Measurements from ENCODE around the gene SYT6. TPM values are rescaled to one million over a fixed set of nuclear protein-coding genes. Genes with fewer than 3 reads are reported as not detected.

SYT6 gene
- total RNA-seq, 4 donors from 2014 or later = 0.14 to 0.64 TPM; not detected in 2

GRCh38 chr1:114102136-114102535, 51.5 kb downstream of the SYT6 start:
- no peak overlapping the region for H3K27ac ChIP-seq
- no peaks in the 10 kb centered on the region for H3K9me3 ChIP-seq
- H3K4me1 ChIP-seq = no peaks in the 10 kb centered on the region
- in situ Hi-C loops (cut with MboI; ENCODE audit: low pct_ligation_motif_present in 1 of 4, low pct_unique_long_range_greater_than_20kb in 1 of 4, low sequenced_read_pairs in 3 of 4) (no loop called here), intact Hi-C loops (cut with DNase I; ENCODE audit: low total_unique reads) (loop anchor here (10.0 kb wide), 1 partner anchor 123 kb away; no protein-coding TSS in a partner anchor)
- H3K36me3 ChIP-seq = no peaks in the 10 kb centered on the region
- WGBS, 2 donors (ENCODE audit: low coverage in 1 of 2) = 63 to 84% methylated on average over 2 of the region's 2 CpGs
- no peaks in the 10 kb centered on the region for H3K27me3 ChIP-seq
- no peak overlapping the region for H3K4me3 ChIP-seq
- no peak for TF ChIP-seq POLR2AphosphoS5 (IDR thresholded peaks at IDR 0.05)
- TF ChIP-seq POLR2A (IDR thresholded peaks at IDR 0.05) = no peak
- TF ChIP-seq CTCF (IDR thresholded peaks at IDR 0.05) = no peak
- no peak for TF ChIP-seq EP300 (IDR thresholded peaks at IDR 0.05; ENCODE audit: low read depth)
- DNase-seq = no peak

- in situ Hi-C loops (cut with MboI; ENCODE audit: low pct_ligation_motif_present in 1 of 4, low pct_unique_long_range_greater_than_20kb in 1 of 4, low sequenced_read_pairs in 3 of 4) (no loop called here), intact Hi-C loops (cut with DNase I; ENCODE audit: low total_unique reads) (loop anchor here (10.0 kb wide), 1 partner anchor 125 kb away; no protein-coding TSS in a partner anchor)
- no peak for TF ChIP-seq CTCF (IDR thresholded peaks at IDR 0.05)
- TF ChIP-seq EP300 (IDR thresholded peaks at IDR 0.05; ENCODE audit: low read depth) = no peak
- no peak for TF ChIP-seq POLR2A (IDR thresholded peaks at IDR 0.05)
- TF ChIP-seq POLR2AphosphoS5 (IDR thresholded peaks at IDR 0.05) = no peak
- Histone ChIP-seq H3K4me1 (no peaks in the 10 kb centered on the region), H3K36me3 (no peaks in the 10 kb centered on the region), H3K9me3 (no peaks in the 10 kb centered on the region), H3K27ac (no peak overlapping the region), H3K27me3 (no peaks in the 10 kb centered on the region), H3K4me3 (no peak overlapping the region)
- 67 to 92% methylated on average over 1 to 6 of the region's 6 CpGs for WGBS, 2 donors (ENCODE audit: low coverage in 1 of 2)
- DNase-seq = no peak
These were observed 53.5 kb downstream of the SYT6 start for GRCh38 chr1:114100148-114100547.

- WGBS, 2 donors (ENCODE audit: low coverage in 1 of 2) = 77 to 83% methylated on average over 2 to 4 of the region's 4 CpGs
- Histone ChIP-seq H3K9me3 (no peaks in the 10 kb centered on the region), H3K4me1 (peaks cover 0 to 5% (median 2%) of the 10 kb centered on the region in 4 donors), H3K4me3 (no peak overlapping the region), H3K36me3 (no peaks in the 10 kb centered on the region), H3K27me3 (no peaks in the 10 kb centered on the region), H3K27ac (no peak overlapping the region)
- intact Hi-C loops (cut with DNase I; ENCODE audit: low total_unique reads) = no loop called here
- in situ Hi-C loops (cut with MboI; ENCODE audit: low pct_ligation_motif_present in 1 of 4, low pct_unique_long_range_greater_than_20kb in 1 of 4, low sequenced_read_pairs in 3 of 4) = no loop called here
- DNase-seq = no peak
- TF ChIP-seq POLR2AphosphoS5 (IDR thresholded peaks at IDR 0.05) (no peak), POLR2A (IDR thresholded peaks at IDR 0.05) (no peak), EP300 (IDR thresholded peaks at IDR 0.05; ENCODE audit: low read depth) (no peak), CTCF (IDR thresholded peaks at IDR 0.05) (no peak)
These were observed 54.4 kb downstream of the SYT6 start for GRCh38 chr1:114099268-114099667.

- DNase-seq = no peak
- WGBS, 2 donors (ENCODE audit: low coverage in 1 of 2) = 96 to 100% methylated on average over 1 to 3 of the region's 3 CpGs
- Histone ChIP-seq H3K27me3 (no peaks in the 10 kb centered on the region), H3K4me1 (peaks cover 0 to 7% (median 4%) of the 10 kb centered on the region in 4 donors), H3K9me3 (no peaks in the 10 kb centered on the region), H3K4me3 (no peak overlapping the region), H3K27ac (no peak overlapping the region), H3K36me3 (no peaks in the 10 kb centered on the region)
- in situ Hi-C loops (cut with MboI; ENCODE audit: low pct_ligation_motif_present in 1 of 4, low pct_unique_long_range_greater_than_20kb in 1 of 4, low sequenced_read_pairs in 3 of 4) (no loop called here), intact Hi-C loops (cut with DNase I; ENCODE audit: low total_unique reads) (no loop called here)
- TF ChIP-seq POLR2AphosphoS5 (IDR thresholded peaks at IDR 0.05) (no peak), CTCF (IDR thresholded peaks at IDR 0.05) (no peak), EP300 (IDR thresholded peaks at IDR 0.05; ENCODE audit: low read depth) (no peak)
These were observed 56.6 kb downstream of the SYT6 start for GRCh38 chr1:114097109-114097508.
